Measurements from ENCODE around the gene NDUFAF5.

DNA sequence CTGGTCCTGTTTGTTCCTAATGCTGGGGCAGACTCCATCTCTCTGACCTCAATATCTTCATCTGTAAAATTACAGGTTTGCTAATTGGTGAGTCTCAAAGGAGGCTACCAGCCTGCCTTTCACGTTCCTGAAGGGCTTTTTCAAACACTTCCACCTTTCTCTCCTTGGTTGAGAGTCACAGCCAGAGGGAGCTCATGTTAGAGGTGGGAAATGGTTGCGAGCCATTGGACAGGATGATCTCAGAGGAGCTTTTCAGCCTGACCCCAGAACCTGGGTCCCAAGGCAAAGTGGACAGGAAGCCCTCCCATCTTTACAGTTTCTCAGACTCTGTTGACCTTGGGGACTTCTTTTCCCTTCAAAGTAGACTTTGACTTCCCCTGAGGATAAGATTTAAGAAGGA is 37.6 kb downstream of the NDUFAF5 start:
- TF ChIP-seq, protein P1, sequence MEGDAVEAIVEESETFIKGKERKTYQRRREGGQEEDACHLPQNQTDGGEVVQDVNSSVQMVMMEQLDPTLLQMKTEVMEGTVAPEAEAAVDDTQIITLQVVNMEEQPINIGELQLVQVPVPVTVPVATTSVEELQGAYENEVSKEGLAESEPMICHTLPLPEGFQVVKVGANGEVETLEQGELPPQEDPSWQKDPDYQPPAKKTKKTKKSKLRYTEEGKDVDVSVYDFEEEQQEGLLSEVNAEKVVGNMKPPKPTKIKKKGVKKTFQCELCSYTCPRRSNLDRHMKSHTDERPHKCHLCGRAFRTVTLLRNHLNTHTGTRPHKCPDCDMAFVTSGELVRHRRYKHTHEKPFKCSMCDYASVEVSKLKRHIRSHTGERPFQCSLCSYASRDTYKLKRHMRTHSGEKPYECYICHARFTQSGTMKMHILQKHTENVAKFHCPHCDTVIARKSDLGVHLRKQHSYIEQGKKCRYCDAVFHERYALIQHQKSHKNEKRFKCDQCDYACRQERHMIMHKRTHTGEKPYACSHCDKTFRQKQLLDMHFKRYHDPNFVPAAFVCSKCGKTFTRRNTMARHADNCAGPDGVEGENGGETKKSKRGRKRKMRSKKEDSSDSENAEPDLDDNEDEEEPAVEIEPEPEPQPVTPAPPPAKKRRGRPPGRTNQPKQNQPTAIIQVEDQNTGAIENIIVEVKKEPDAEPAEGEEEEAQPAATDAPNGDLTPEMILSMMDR (IDR thresholded peaks at IDR 0.05) = no peak
- TF ChIP-seq POLR2AphosphoS5 (IDR thresholded peaks at IDR 0.05) (no peak), POLR2A (IDR thresholded peaks at IDR 0.05) (no peak), EP300 (IDR thresholded peaks at IDR 0.05) (no peak)
